Activated CD4-positive, alpha-beta T cell treated with anti-CD3 and anti-CD28 coated beads for 4 hours (primary cell): ENCODE results near the gene SLC26A6.

Experiments
- DNase-seq, 2 donors: peaks; one replicate each; pipeline ENCODE4 v3.0.0-alpha.2; 2020

Gene SLC26A6

GRCh38 chr3:48661501-48662144 is 26.4 kb upstream of the SLC26A6 start:
- DNase-seq = peak; percentile 66 to 72

DNA sequence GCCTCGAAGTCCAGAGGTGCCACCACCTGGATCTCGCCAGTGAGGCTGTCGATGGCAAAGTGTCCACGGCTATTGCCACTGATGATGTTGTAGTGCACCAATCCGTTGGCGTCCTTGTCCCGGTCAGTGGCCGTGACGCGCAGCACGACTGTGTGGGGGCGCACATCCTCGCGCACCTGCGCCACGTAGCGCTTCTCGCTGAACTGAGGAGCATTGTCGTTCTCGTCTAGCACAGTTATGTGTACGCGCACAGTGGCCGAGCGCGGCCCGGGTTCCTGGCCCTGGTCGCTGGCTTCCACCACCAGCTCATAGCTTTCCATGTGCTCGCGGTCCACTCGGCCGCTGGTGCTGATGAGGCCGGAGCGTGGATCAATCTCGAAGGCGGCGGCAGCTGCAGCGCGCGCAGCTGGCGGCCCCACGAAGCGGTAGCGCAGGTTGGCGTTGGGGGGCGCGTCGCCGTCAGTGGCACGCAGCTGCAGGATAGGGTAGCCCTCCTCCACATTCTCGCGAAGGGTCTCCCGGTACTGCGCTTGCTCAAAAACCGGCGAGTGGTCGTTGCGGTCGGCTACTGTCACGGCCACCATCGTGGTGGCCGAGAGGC is 25.6 kb upstream of the SLC26A6 start:
- DNase-seq = no peak

GRCh38 chr3:48656841-48657281 is 21.6 kb upstream of the SLC26A6 start:
- DNase-seq = peak; percentile 17 to 32

DNA sequence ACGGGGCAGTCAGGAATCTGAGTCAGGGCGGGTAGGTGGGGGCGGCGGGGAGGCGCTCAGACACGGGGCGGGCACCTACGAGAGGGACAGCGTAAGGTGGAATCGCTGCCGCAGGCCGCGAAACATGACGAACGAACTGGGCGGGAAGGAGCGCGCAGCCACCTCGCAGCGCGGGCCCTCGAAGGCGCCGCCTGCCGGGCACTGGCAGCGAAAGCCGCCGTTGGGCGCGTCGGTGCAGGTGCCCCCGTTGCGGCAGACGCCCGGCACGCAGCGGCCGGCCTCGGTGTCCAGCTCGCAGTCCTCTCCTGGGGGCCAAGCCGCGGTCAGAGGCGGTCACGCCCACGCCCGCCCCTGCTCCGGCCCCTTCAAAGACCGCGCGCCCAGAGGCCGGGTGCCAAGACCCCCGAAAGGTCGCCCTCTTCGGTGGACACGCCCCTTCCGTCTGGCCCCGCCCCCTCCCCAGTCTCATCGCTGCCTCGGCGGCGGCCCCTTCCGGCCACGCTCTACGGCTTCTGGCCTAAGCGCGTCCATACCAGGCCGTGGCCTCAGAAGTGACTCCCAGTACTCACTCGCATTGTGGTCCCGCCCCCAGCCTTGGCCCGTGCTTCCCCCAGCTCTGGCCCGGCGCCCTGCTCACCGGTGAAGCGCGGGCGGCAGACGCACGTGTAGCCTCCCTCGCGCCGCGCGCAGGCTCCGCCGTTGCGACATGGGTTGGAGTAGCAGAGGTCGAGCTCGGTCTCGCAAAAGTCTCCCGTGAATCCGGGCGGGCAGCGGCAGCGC is 21.0 kb upstream of the SLC26A6 start:
- peak; percentile 84 to 88 for DNase-seq

DNA sequence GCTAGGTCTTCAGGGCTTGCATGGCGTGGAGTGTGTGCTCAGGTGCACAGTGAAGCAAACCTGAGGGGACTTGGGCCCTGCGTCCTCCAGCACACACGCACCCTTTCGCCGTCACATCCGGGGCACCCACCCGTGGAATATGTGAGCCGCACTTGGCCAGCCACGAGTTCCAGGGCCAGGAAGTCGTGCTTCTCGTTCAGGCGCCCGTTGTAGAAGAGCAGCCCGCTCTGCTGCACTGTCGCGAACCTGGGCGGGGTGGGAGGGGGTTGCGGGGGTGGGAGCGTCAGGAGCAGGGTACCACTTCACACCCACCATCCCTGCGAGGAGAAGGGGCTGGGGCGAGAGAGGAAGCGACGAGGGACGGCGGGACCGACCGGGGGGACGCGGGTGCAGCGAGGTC is 20.3 kb upstream of the SLC26A6 start:
- DNase-seq = peak; percentile 62 to 76

DNA sequence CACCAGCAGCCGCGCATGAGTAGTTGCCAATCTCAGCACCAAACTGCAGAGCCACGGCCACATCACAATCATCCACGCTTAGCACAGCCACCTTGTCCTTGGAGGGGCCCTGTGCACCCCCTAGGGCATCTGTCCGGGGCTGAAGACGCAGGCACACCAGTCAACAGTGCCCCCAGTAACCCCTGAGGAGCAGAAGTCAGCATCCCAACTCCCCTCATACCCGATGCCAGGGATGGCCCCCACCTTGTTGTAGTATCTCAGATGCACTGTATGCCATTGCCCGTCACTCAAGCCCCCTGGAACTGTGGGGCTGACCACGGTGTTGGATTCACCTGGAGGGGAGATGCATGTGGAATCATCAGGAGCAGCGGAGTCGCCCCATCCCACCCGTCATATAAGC is 19.8 kb upstream of the SLC26A6 start:
- DNase-seq = no peak

GRCh38 chr3:48652923-48653715 is 17.9 kb upstream of the SLC26A6 start:
- no peak for DNase-seq

- no peak for DNase-seq
Measured at GRCh38 chr3:48651771-48652170, 16.5 kb upstream of the SLC26A6 start.

GRCh38 chr3:48650723-48651122 is 15.5 kb upstream of the SLC26A6 start:
- DNase-seq = no peak

DNA sequence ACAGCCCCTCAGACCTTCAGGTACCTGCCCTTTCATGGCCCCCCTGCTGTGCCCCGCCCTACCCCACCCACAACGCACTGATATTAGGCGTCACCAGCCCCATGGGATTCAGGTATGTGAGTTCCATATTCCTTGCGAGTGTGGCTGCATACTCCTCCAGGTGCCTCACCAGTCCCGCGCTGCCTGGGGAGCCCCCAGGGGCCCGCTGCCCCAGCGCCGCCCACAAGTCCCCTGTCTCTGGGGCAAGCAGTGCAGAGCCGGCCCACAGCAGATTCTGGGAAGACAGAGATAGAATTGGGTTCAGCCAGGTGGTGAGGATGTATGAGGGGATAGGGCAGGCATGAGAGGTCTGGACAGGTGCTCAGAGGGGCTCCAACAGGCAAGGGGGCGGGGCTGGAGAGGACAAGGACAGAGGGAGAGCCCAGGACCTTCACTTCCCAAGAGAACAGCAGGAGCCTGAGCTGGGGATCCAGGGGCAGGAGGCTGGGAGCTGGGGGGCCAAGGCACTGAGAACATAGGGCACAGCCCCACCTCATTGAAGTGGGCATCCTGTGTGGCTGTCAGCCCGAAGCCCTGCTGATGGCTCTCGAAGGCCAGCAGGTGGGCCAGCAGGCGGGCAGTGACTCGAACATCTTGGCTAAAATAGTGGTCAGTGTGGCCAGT is 13.1 kb upstream of the SLC26A6 start:
- DNase-seq = no peak

GRCh38 chr3:48647714-48648113 is 12.5 kb upstream of the SLC26A6 start:
- no peak for DNase-seq

GRCh38 chr3:48644898-48645760 is 9.9 kb upstream of the SLC26A6 start:
- DNase-seq = no peak

DNA sequence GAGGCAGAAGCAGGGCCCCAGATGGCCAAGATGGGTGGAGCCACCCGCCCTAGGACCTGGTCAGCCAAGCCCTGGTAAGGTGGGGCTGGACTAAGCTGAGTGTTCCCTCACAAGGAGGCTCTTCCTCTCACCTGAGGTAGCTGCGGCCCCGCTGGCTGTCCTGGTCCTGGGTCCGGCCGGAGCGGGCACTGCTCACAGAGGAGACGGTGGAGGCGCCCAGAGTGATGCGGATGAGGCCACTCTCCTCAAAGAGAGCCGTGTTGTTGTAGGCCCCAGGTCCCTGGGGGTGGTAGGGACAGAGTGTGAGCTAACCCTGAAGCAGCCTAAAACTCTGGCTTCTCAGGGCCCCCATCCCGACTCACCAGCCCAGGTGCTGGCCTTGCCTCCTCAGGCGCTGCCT is 7.3 kb upstream of the SLC26A6 start:
- no peak for DNase-seq

DNA sequence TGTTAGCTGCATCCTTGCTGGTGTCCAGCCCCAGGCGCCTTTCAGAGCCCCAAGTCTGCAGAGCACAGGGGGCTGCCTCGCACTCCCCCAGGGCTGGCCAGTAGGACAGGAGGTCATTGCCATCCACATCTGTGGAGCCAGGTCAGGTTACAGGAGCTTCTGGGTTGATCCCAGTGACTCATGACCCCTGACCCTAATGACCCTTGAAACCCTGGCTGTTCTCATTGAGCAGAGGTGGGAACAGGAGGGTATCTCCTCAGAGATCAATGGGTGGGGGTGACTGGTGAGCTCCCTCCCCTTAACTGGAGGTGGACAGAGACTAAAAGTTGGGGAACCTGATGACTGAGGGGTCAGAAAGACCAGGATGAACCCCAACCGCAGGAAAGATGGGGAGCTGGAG is 6.1 kb upstream of the SLC26A6 start:
- no peak for DNase-seq

GRCh38 chr3:48639944-48640606 is 4.8 kb upstream of the SLC26A6 start:
- no peak for DNase-seq

DNA sequence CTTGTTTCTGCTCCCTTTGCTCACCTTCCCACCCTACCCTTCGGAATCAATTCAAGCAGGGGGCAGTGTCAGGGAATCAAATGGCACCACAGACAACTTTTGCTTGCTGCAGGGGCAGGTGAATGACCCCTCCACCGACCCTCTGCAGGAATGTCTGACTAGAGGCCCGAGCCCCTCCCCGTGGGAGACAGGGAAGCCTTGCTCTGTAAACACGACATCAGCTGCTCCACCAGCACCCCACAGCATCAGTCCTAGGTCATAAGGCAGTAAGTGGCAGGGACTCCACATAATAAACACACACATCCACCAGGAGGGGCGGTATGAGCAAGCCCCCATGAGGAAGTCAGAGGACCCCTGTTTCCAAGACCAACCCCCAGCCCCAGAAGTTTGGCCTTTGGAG is 2.0 kb upstream of the SLC26A6 start:
- DNase-seq = no peak

- no peak for DNase-seq
Measured at GRCh38 chr3:48636149-48636655, 941 bp upstream of the SLC26A6 start.

DNA sequence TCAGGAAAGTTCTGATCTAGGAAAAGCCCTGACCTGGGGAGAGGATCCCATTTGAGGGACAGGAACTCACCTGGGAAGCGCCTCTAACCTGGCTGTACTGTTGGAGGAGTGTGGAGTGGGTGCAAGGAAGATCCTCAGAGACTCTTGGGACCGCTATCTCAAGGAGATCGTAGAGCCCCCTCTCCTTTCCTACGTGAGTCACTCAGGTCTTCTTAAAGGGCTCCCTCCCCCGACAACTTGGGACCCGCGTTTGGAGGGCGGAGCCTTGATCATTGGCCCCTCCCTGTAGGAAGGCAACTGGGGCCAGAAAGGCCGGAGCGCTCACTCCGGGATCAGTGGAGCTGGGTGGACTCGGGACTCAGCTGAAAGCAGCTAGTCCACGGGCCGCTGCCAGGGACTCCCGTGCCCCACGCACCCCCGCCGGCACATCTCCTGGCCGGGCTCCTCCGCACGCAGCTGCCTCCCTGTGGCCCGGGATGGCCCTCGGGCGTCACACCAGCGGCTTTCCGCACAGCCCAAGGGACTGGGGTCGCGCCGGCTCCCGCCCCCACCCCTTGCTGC is 520 bp downstream of the SLC26A6 start:
- DNase-seq = peak; percentile 51 to 56

GRCh38 chr3:48633743-48634142 is 1.5 kb downstream of the SLC26A6 start:
- DNase-seq = no peak

- no peak for DNase-seq
Measured at GRCh38 chr3:48633256-48633655, 2.0 kb downstream of the SLC26A6 start.
